ENCODE data around the gene CGGBP1. TPM values are rescaled to one million over a fixed set of nuclear protein-coding genes. Genes with fewer than 3 reads are reported as not detected.

CGGBP1 gene
- total RNA-seq, 4 donors from 2014 or later, result 52.0 to 77.2 (median 58.7) TPM

DNA sequence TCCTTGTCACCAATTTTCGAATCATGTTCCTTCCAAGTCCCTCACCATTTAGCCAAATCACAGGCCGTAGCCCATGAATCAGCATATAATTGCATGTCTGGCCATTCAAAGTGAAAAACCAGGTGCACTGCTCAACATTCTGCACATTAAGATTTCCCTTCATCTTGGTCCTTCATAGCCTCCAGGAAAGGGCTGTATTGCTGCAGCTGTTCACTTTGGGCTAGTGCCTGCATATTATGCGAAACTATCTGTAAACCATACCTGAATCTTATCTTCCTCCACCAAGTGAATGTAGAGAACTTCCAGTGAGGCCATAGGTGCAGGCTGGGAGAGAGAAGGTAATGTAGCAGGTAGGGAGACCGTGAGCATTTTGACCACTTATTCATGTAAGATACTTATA, 18.3 kb downstream of the CGGBP1 start:
- H3K27me3 ChIP-seq, result no peaks in the 10 kb centered on the region
- no peak for DNase-seq (ENCODE audit: extremely low spot score)
- H3K4me1 ChIP-seq, result no peaks in the 10 kb centered on the region
- no peak overlapping the region for H3K27ac ChIP-seq (replicated peaks in 1 of 4)
- 86% methylated on average over 4 of the region's 4 CpGs for WGBS
- no peak for TF ChIP-seq POLR2A (IDR thresholded peaks at IDR 0.05; ENCODE audit: low read depth)
- TF ChIP-seq EP300 (IDR thresholded peaks at IDR 0.05), result no peak
- TF ChIP-seq, protein P1, sequence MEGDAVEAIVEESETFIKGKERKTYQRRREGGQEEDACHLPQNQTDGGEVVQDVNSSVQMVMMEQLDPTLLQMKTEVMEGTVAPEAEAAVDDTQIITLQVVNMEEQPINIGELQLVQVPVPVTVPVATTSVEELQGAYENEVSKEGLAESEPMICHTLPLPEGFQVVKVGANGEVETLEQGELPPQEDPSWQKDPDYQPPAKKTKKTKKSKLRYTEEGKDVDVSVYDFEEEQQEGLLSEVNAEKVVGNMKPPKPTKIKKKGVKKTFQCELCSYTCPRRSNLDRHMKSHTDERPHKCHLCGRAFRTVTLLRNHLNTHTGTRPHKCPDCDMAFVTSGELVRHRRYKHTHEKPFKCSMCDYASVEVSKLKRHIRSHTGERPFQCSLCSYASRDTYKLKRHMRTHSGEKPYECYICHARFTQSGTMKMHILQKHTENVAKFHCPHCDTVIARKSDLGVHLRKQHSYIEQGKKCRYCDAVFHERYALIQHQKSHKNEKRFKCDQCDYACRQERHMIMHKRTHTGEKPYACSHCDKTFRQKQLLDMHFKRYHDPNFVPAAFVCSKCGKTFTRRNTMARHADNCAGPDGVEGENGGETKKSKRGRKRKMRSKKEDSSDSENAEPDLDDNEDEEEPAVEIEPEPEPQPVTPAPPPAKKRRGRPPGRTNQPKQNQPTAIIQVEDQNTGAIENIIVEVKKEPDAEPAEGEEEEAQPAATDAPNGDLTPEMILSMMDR (IDR thresholded peaks at IDR 0.05), result no peak
- TF ChIP-seq POLR2AphosphoS5 (IDR thresholded peaks at IDR 0.05), result no peak
- intact Hi-C loops (cut with DNase I), result no loop called here
- no peaks in the 10 kb centered on the region for H3K9me3 ChIP-seq
- H3K4me3 ChIP-seq, result no peak overlapping the region
- no peaks in the 10 kb centered on the region for H3K36me3 ChIP-seq

DNA sequence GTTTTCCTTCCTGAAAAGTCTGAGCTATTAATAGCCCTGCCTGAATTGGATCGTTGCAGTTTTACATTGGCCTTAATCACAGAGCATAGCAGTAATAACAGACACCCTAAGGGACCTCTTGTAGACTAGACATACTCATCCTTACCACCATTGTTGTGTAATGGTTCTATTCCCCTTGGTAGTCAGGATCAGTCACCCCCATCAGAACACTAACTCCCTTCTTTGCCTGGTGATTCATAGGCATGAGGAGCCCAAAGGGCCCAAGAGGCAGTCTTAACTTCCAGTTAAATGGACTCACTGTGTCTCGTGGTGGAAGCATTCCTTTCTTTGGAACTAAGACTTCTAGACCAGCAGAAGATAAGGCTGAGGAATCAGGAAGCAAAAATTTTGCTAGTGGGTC, 20.2 kb downstream of the CGGBP1 start:
- Histone ChIP-seq H3K4me1 (no peaks in the 10 kb centered on the region), H3K27me3 (no peaks in the 10 kb centered on the region), H3K9me3 (no peaks in the 10 kb centered on the region), H3K4me3 (no peak overlapping the region), H3K36me3 (no peaks in the 10 kb centered on the region), H3K27ac (replicated peaks in 1 of 4) (no peak overlapping the region)
- DNase-seq (ENCODE audit: extremely low spot score), result no peak
- intact Hi-C loops (cut with DNase I), result no loop called here
- 32% methylated on average over 2 of the region's 2 CpGs for WGBS
- TF ChIP-seq EP300 (IDR thresholded peaks at IDR 0.05) (no peak), POLR2AphosphoS5 (IDR thresholded peaks at IDR 0.05) (no peak), POLR2A (IDR thresholded peaks at IDR 0.05; ENCODE audit: low read depth) (no peak)
- TF ChIP-seq, protein P1 (IDR thresholded peaks at IDR 0.05), result no peak

- 74% methylated on average over 5 of the region's 5 CpGs for WGBS
- H3K4me3 ChIP-seq, result no peak overlapping the region
Observed at GRCh38 chr3:88036221-88036620, 22.6 kb downstream of the CGGBP1 start.

DNA sequence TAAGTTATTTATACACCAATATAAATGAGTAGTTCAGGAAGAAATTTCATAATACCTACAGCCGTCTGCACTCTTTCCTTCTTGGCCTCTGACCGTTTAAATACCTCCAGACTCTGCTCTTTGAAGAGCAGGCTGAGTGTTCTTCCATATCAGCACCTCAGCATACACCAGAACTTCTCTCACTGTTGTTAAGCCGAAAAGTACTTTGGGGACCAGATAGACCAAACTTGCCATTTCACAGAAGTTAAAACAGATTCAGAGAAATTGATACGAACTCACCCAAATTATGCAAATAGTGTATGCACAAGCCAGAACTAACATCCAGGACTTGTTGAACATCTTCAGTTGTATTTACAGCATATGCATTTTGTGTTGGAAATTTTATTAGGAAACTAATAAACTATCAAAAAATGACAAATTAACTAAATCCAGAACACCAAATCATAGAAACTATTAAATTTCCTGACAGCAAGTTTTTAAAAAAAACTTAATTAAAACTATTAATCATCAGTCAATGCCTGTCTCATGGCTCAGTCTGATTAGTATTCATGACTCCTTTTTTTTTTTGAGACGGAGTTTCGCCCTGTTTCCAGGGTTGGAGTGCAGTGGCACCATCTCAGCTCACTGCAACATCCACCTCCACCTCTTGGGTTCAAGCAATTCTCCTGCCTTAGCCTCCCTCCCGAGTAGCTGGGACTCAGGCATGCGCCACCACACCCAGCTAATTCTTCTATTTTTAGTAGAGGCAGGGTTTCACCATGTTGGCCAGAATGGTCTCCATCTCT, 24.1 kb downstream of the CGGBP1 start:
- H3K4me1 ChIP-seq, result peaks cover 5 to 14% (median 9%) of the 10 kb centered on the region in 4 donors
- H3K27me3 ChIP-seq, result no peaks in the 10 kb centered on the region
- no peak overlapping the region for H3K27ac ChIP-seq (replicated peaks in 1 of 4)
- H3K36me3 ChIP-seq, result no peaks in the 10 kb centered on the region
- intact Hi-C loops (cut with DNase I), result no loop called here
- 87% methylated on average over 8 of the region's 8 CpGs for WGBS
- no peak for DNase-seq (ENCODE audit: extremely low spot score)
- TF ChIP-seq, protein P1 (IDR thresholded peaks at IDR 0.05), result no peak
- TF ChIP-seq EP300 (IDR thresholded peaks at IDR 0.05), result no peak
- TF ChIP-seq POLR2AphosphoS5 (IDR thresholded peaks at IDR 0.05), result no peak
- no peak for TF ChIP-seq POLR2A (IDR thresholded peaks at IDR 0.05; ENCODE audit: low read depth)
- H3K9me3 ChIP-seq, result no peaks in the 10 kb centered on the region
- H3K4me3 ChIP-seq, result no peak overlapping the region

More at GRCh38 chr3:88036221-88036620, 22.6 kb downstream of the CGGBP1 start:
- DNase-seq (ENCODE audit: extremely low spot score), result no peak
- intact Hi-C loops (cut with DNase I), result no loop called here
- Histone ChIP-seq H3K27me3 (no peaks in the 10 kb centered on the region), H3K36me3 (no peaks in the 10 kb centered on the region), H3K9me3 (no peaks in the 10 kb centered on the region), H3K4me1 (peaks cover 5 to 11% (median 7%) of the 10 kb centered on the region in 4 donors), H3K27ac (replicated peaks in 1 of 4) (no peak overlapping the region)
- no peak for TF ChIP-seq EP300 (IDR thresholded peaks at IDR 0.05)

- DNase-seq (ENCODE audit: extremely low spot score), result no peak
- TF ChIP-seq POLR2A (IDR thresholded peaks at IDR 0.05; ENCODE audit: low read depth) (no peak), EP300 (IDR thresholded peaks at IDR 0.05) (no peak), POLR2AphosphoS5 (IDR thresholded peaks at IDR 0.05) (no peak)
- TF ChIP-seq, protein P1 (IDR thresholded peaks at IDR 0.05), result no peak
- Histone ChIP-seq H3K27ac (replicated peaks in 1 of 4) (no peak overlapping the region), H3K27me3 (no peaks in the 10 kb centered on the region), H3K4me3 (no peak overlapping the region), H3K9me3 (no peaks in the 10 kb centered on the region), H3K36me3 (no peaks in the 10 kb centered on the region), H3K4me1 (peaks cover 5 to 14% (median 9%) of the 10 kb centered on the region in 4 donors)
- intact Hi-C loops (cut with DNase I), result no loop called here
- WGBS, result 26% methylated on average over 2 of the region's 2 CpGs
Observed at GRCh38 chr3:88033808-88034207, 25.0 kb downstream of the CGGBP1 start.

Data from esophagus muscularis mucosa (tissue), 4 donors.